ENCODE results near the gene SRF.

SRF gene

DNA sequence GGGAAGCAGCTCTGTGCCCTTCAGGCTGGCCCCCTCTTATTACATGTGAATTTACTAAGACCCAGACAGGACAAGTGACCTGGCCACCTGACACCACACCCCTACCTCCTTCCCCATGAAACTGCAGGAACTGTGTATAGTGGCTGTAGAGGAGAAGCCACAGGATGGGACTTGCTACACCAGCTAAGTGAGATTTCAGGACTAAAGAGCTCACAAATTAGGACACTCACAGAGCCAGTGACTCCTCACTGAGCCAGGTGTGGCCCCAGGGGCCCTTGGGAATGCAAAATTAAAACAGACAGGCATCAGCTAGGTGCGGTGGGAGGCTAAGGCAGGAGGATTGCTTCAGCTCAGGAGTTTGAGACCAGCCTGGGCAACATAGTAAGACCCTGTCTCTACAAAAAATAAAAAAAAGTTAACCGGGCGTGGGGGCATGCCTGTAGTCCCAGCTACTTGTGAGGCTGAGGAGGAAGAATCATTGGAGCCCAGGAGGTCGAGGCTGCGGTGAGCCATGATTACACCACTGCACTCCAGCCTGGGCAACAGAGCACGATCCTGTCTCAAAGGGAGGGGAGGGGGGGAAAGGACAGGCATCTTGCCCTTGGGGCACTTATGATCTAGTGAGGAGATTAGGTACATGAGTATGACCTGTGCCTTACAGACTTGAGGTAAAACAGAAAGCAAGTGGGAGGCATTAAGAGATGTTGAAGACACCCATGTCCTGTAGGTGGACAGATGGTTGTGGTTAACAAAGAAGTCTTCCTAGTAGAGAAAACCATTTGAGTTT, 23.2 kb upstream of the SRF start:
- DNase-seq: no peak

DNA sequence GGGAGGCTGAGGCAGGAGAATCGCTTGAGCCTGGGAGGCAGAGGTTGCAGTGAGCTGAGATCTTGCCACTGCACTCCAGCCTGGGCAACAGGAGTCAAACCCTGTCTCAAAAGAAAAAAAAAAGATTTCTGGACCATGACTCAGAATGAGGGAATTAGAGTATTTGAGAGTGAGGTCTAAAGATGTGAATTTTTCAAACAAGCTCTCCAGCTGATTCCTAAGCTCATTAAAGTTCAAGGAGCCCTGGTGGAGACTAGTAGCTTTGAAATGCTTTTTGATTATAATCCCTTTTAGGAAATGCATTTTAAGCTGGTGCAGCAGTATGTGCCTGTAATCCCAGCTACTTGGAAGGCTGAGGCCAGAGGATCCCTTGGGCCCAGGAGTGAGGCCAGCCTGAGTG, 21.8 kb upstream of the SRF start:
- DNase-seq: no peak

DNA sequence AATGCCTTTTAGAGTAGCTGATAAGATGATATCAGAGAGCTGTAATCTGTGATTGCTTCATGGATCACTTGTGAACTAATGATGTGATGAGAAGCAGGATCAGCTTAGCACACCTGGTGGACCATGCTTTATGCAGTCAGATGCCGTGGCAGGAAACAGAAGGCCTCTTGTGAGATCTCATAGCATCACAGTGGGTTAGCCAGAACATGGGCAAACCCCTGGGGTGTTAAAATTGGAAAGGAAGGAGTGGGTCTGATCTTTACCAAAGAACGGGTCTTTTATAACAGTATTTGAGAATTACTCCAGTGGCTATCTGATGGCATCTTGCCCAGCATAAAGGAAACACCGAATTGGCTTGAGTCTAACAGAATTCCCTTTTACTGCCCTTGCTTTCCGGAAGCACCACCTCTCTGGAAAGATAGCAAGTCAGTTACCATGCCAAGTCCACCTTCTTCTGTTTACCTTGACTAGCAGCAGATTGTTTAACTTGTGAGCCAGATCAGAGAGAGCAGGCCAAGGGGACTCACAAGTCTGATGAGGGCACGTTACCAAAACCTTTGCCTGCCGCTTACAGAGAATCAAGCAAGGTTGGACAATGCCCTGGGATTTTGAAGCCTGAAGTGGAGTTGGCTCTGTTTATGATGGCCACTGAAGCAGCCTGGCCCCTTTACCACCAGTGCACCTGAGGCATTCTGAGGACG, 20.9 kb upstream of the SRF start:
- DNase-seq: no peak

DNA sequence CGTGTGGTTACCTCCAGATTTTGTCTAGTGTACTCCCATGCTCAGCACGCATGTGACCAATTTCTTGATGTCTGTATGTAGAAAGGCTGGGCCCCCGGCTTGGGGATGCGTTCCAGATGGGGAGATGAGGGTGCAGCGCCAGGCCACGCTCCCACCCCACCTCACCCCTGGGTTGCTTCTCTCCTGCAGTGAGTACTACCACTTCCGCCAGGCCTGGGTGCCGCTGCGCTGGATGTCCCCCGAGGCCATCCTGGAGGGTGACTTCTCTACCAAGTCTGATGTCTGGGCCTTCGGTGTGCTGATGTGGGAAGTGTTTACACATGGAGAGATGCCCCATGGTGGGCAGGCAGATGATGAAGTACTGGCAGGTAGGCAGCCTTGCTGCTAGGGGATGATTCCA, 11.5 kb upstream of the SRF start:
- no peak for DNase-seq

DNA sequence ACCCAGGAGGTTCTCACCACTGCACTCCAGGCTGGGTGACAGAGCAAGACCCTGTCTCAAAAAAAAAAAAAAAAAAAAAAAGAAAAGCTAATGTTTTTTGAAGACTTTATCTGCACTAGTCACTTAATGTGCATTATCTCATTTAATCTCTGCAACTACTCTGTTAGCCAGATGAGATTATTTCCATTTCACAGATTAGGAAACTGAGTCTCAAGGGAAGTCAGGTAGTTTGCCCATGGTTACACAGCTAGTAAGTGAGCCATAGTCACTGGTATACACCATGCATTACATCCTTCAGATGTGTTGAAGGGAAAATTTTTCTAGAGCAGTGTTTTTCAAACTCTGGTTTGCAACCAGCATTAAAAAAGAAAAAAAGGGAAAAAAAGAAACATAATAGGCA, 7.2 kb upstream of the SRF start:
- no peak for DNase-seq

DNA sequence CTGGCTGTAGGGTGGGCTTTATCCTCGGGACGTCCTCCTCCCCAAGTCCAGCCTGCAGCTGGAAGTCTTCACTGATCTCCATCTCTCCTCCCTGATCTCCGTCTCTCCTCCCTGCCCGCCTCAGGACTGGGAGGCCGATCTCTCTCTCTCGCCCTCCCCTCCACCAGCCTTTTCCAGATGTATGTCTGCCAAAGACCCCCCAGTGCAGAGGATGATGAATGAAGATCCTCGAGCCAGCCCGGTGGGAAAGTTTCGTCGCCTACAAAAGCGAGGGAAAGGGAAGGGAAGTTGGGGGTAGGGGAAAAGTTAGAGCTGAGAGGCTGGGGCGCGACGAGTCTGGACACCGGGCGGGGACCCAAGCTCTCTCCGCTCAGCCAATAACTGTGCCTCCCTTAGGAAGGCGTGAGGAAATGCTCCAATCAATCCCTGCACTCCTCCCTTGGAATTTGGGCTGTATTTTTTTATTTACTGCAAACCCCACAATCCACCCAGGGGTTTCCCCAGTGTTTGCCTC, 595 bp upstream of the SRF start:
- peak; percentile 92 for DNase-seq

DNA sequence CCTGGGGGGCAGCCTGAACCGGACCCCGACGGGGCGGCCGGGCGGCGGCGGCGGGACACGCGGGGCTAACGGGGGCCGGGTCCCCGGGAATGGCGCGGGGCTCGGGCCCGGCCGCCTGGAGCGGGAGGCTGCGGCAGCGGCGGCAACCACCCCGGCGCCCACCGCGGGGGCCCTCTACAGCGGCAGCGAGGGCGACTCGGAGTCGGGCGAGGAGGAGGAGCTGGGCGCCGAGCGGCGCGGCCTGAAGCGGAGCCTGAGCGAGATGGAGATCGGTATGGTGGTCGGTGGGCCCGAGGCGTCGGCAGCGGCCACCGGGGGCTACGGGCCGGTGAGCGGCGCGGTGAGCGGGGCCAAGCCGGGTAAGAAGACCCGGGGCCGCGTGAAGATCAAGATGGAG, 636 bp downstream of the SRF start:
- DNase-seq: peak; percentile 42

DNA sequence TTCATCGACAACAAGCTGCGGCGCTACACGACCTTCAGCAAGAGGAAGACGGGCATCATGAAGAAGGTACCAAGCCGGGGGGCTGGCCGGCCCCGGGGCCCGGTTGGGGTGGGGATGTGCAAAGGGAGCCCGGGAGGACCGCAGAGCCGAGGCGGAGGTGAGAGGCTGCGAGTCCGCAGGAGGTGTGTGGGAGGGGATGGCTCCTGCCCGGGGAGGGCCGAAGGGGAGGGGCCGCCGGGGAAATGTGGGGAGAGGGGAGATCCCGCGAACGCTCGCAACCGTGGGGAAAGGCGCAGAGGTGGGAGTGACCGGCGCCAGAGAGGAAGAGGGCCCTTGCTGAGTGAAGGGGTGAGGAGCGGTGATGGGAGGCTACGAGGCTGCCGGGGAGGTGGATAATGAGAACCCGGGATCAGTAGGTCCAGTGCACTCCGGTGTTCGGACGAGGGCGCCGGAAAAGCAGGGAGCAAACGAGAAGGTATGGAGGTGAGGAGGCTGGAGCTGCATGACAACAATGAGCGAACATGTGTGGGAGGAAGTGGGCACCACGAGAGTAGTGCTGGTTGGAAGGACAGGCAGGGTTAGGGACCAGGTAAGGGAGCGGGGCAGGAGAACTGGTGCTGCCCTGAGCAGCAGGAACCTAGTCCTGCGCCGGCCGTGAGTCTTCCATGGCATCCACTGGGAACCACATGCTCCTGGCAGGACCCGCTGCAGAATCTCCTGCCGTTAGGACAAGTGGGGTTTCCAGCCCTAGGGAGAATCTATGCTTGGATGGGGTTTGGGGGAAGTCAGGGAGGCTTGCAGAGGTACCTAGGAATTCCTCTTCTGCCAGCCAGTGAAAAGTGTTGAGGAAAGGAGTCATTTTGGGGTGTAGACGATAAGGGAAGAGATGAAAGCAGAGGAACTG, 1.3 kb downstream of the SRF start:
- peak; percentile 71 for DNase-seq

DNA sequence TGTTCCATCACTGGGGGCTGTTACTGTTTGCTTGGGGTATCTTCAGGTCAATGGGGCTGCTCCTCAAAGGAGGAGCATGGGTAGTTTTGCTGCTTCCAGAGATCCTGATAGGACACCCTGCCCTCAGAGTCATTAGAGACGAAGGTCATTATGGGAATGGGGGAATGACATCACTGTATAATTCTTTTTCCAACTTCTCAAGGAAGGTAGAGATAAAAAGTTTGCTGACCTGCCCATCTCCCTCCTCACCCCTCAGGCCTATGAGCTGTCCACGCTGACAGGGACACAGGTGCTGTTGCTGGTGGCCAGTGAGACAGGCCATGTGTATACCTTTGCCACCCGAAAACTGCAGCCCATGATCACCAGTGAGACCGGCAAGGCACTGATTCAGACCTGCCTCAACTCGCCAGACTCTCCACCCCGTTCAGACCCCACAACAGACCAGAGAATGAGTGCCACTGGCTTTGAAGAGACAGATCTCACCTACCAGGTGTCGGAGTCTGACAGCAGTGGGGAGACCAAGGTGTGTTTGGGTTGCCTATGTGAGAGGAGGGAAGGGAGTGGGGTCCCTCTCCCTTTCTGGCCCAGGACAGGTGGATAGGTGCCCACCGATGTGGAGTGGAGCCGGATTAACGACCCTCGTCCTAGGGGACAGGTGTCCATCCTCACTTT, 2.7 kb downstream of the SRF start:
- no peak for DNase-seq

DNA sequence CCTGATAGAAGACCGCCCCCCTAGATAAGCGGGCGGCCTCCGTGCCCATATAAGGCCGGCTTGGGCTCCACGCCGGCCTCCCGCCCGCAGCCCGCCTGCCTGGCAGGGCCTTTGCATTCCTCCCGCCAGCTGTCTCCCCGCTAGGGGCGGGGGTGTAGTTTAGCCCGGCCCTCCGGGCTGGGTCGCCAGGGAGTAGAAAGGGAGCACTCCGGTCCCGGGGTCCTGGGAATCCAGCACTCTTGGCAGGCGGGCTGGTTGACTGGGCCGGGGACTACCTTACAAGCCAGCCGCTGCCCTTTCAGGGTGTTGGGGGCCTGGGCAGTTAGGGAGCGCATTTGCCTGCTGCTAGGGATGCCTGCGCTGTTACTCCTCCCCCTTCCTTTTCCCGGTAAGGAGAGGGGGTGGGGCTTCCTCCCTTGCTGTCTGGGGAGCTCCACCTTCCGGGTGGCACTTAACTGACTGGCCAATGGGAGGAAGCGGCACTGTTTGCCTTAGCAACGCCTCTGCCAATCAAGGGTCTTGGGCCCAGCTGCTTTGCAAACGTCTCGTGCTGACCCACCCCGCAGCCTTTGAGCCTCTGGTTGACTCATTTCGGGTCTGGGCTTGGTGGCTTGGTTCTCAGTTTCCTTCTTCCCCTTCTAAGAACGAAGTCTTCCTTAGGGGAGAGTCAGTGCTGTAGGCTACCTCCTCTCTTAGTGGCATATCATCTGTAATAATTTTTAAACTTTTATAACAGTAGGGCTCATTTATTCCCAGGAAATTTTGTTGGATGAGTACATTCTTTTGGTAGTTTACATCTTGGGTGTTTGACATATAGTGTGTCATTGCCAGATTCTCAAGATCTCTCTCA, 3.4 kb downstream of the SRF start:
- DNase-seq: peak; percentile 98

DNA sequence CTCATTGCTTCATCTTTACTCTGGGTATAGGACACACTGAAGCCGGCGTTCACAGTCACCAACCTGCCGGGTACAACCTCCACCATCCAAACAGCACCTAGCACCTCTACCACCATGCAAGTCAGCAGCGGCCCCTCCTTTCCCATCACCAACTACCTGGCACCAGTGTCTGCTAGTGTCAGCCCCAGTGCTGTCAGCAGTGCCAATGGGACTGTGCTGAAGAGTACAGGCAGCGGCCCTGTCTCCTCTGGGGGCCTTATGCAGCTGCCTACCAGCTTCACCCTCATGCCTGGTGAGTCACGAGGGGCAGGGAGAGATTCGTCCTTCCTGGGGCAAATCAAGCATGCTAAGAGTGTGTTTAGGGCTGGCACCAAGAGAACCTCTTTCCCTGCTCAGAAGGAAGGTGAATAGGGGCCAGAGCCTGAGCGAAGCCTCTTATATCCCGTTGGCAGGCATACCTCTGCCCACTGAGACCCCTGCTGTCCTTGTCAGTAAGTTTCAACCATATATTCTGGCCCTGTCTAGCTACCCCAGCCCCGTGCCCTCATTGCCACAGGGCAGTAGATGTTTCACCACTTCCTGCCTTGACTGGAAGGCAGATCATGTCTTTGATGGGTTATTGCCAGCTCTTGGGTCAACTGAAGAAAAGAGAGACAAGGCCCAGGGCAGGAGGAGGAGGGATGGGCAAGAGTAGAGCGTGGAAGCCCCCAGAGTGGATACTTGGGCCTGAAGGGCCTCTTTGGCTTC, 4.8 kb downstream of the SRF start:
- DNase-seq: no peak

DNA sequence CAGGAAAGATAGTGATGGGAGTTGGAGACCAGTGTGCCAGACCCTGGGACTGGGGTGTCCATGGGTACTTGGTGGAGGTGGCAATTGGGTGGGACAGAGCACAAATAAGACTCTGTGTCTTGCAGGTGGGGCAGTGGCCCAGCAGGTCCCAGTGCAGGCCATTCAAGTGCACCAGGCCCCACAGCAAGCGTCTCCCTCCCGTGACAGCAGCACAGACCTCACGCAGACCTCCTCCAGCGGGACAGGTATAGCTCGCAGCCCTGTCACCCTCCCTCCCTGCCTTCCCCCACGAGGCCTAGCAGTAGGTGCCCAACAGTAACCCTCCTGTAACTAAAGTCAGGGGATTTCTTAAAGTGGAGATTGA, 5.3 kb downstream of the SRF start:
- DNase-seq: no peak

DNA sequence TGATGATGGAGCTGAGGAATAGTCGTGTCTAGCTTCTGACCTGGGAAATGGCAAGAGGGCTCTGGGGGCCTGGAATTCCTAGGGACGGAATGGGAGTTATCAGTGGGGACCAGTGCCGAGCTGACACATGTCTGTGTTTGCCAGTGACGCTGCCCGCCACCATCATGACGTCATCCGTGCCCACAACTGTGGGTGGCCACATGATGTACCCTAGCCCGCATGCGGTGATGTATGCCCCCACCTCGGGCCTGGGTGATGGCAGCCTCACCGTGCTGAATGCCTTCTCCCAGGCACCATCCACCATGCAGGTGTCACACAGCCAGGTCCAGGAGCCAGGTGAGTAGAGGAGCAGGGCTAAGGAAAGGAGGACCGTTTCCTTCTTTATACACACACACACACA, 7.1 kb downstream of the SRF start:
- no peak for DNase-seq

DNA sequence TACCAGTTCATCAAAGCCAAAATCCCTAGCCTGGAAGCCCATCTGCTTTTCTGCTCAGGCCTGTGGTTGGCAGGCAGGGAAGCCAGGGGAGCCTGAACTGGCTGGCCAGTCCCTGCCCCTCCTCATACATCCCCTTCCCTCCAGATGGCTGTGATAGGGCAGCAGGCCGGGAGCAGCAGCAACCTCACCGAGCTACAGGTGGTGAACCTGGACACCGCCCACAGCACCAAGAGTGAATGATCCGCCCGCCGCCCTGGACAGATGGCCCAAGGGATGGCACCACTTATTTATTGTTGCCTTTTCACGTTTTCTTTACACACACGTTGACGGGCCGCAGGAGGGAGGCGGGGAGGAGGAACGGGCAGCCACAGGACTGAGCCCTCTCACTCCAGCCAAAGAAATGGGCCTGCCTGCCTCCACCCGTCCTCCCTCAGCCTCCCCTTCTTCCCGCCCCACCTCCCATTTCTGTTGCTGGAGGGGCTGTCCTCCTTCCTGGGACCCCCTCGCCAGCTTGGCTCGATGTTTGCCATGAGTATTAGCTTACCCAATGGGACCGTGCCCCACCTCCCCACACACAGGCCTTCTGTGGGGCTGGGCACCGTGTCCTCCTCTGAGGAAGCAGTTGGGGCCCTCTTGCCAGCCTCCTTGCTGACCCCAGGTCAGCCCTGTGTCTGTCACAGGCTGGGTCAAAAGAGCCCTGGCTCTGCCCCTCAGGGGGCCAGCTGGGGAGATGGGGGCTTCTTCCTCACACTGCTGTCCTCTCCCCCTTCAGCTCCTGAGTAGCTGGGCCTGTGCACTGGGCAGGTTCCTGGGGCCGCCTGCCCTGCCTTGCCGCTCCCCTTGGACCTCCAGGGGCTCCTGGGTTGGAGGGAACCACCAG, 8.1 kb downstream of the SRF start:
- no peak for DNase-seq

DNA sequence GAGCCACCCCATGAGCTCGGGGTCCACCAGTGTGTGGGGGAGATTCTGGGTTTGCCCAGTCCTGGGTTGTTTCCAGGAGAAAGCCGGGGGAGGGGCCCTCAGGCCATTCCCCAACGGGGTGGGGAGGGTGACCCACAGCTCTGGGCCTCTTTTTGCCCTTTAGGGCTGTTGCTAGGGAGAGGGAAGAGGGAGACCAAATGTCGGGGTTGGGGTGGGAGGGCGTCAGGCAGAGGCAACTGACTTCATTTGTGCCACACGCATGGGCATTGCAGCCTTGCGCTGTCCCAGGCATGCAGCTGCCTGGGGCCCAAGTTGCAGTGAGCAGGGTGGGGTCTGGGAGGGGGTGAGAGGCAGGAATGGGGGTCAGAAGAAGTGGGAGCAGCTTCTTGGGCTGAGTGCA, 9.0 kb downstream of the SRF start:
- DNase-seq: no peak

DNA sequence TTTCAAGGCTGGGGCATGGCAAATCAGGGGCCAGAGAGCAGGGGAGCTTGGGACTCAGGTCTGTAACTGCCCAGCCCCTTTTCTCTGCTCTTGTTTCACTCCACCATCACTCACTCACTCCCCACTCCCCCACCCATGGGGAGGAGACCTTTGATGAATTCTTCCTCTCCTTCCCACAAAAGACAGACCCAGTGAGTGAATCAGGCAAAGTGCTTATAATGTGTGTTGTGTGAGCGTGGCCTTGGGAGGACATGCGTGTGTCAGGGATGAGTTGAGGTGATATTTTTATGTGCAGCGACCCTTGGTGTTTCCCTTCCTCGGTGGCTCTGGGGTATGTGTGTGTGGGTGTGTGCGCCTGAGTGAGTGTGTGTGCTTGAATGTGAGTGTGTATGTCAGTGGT, 9.9 kb downstream of the SRF start:
- DNase-seq: no peak

DNA sequence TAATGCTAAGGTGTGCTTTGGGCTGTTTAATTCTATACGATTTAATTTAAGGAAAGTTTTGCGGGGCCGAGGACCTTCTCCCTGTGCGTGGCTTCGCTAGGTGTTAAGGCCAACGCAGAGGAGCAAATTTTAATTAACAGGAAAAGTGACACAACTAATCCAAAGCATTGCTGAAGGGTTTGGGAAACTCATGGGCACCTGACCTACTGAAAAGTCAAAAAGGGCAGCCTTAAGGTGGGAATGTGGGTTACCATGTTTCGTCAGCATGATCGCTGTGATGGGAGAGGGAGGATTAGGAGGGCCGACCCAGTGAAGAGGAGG, 10.5 kb downstream of the SRF start:
- no peak for DNase-seq

DNA sequence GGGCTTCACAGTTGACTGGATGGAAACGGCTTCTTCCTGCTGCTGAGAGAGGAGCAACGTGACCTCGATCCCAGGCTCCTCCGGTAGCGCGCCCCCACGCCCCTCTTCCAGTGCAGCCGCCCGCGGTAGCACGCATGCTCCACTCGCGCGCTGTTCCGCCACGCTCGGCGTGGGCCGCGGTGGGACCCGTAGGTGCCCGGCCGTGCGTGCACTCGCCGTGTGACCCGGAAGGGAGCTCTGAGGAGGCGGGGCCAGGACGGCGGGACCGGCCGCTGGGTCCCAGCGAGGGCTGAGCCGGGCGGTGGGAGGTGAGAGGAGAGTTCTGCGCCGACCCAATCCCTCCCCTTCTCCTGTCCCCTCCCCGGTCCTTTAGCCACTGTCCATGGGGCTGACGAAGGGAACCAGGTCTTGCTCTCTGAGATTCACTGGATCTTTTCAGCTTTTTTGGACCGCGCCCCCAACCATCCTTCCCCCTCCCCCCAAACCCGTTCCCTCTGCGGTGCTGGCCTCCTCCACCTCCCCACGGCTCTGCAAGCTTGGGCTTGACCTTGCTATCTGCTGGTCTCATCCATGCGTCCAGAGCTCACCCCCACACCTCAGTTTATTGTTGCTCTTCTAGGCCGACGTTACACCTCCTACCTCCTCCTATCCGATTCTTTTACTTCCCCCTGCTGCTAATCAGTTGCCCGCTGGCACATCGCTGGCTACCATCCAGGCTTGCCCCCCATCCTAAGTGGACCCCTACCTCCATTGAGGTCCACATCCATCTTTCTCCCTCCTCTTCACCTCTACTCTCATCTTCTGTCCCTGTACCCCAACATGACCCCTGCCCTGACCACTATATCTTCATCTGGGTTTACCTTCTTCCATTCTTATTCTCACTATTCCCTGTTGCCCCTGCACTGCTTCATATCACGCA, 11.1 kb downstream of the SRF start, which contains the start of gene CUL9:
Gene CUL9, plus strand, starts transcription at position 255 of the 919 bp plus-strand sequence. CDS start 2,115 bp downstream, outside the sequence.
- DNase-seq: peak; percentile 89

DNA sequence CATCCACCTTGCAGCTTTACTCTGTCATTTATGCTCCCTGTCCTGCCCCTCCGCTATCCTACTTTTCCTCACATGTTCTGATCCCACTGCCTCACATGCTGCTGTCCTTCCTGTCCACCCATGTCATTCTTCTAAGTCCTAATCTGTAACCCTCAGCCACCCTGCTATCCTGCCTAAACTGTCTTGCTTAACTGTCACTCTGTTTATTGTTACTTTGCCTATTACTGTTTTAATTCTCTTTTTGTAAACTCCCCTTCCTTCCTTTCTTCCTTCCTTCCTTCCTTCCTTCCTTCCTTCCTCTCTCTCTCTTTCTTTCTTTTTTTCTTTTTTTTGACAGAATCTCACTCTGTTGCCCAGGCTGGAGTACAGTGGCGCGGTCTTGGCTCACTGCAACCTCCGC, 12.4 kb downstream of the SRF start:
- DNase-seq: no peak
